Medulla oblongata (tissue), 1 donor: ENCODE results near the gene SUN5.
A peak's percentile ranks its signal among the peaks of the same experiment; 100 is the strongest.
"Not testable (repeated sequence)": the region's sequence is repeated elsewhere in the genome, so short reads cannot be mapped to it uniquely, and the experiment has no call there.

ENCODE experiments used
- DNase-seq: peaks from one replicate; pipeline ENCODE4 v3.0.0-alpha.2; 2015; ENCODE audit errors: extremely low spot score

SUN5 gene

DNA sequence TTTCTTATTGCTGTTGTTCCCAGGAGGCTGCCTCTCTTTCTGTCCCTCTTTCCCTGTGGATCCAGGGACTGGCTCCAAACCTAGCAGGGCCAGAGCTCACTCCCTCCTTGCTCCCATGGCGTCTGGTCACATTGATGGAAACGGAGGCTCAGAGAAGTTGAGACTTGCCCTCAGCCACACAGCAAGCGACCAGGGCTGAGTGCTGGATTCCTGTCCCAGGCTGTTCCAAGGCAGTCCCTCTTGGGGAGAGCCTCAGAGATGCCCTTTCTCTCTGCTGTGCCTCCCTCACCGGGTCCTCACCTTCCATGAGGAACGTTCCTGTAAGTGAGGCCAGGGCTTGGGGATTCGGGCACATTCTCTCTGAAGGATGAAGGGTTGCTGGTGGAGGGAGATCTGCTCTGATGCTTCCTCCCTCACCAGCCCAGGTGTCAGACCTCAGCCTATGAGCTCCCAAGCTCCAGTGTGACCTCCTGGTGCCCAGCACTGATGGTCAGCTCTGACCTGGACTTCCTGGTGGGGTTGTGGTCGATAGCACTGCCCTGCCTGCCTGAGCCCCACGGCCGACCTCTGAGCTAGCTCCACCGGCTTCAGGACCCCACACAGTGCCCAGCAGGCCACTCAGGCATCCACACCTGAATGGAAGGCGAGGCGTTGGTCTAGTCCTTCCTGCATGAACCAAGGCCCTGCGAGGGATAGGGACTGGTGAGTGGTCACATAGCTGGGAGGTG is 26.8 kb downstream of the SUN5 start:
- DNase-seq = no peak

DNA sequence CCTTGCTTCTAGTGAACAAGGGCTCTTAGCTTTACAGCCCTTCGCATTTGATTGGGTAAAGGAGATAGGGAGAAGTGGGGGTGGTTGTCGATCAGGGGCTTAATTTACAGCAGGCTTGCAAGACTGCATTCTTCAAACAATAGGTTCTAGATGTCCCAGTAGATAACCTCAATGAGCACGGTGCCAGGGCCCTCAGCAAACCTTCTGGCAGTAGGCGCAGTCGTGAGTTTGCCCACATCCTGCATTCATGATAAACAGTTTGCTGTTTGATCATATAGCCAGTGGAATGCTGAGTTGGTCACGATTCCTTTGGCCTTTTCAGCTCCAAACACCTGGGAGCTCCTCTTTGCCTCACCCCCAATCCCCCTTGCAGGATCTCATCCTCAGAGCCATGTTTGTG is 27.5 kb downstream of the SUN5 start:
- no peak for DNase-seq

DNA sequence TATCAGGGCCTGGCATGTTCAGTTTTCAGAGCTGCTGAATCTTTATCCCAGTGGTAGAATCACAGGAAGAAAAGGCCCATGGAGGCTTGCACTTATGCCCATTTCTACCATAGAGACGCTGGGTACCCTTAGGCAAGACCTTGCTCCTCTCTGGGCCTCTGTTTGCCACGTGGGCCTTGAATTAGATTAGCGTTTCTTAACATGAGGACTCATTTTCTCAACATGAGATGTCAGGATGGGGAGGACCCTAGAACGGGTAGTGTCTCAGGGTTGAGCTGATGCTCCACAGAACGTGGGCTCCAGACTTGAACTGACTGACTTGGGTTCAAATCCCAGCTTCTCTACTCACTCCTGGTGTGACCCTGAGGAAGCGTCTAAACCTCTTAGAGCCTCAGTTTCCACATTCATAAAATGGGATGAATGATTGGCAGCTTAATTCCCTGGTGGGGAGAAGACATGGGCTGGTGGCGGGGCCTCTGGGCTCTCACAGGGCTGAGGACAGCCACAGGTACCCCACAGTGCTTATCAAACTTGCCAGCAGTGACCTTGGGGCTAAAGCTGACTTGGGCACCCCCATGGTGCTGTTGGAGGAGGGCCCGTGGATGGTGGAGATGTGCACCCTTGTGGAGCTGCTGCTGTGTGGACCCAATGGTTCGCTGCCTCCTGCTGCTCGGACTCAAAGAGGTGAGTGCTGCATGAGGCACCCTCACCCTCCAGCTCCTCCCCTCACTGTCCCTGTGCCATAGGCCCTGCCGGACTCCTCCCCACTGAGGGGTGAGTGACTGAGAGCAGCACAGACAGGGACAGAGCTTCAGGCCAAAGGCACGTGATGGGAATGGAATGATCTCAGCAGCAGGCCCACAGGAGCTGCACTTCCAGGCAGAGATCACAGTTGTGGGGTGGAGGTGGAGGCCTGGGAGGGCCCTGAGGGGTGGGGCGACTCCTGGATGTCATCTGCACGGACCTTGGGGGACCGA is 28.2 kb downstream of the SUN5 start:
- no peak for DNase-seq

DNA sequence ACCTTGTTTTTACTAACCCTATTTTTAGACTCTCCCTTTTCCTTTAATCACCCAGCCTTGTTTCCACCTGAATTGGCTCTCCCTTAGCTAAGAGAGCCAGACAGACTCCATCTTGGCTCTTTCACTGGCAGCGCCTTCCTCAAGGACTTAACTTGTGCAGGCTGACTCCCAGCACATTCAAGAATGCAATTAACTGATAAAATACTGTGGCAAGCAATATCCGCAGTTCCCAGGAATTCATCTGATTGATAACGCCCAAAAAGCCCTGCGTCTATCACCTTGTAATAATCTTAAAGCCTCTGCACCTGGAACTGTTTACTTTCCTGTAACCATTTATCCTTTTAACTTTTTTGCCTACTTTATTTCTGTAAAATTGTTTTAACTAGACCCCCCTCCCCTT is 29.1 kb downstream of the SUN5 start:
- not testable (repeated sequence) for DNase-seq

DNA sequence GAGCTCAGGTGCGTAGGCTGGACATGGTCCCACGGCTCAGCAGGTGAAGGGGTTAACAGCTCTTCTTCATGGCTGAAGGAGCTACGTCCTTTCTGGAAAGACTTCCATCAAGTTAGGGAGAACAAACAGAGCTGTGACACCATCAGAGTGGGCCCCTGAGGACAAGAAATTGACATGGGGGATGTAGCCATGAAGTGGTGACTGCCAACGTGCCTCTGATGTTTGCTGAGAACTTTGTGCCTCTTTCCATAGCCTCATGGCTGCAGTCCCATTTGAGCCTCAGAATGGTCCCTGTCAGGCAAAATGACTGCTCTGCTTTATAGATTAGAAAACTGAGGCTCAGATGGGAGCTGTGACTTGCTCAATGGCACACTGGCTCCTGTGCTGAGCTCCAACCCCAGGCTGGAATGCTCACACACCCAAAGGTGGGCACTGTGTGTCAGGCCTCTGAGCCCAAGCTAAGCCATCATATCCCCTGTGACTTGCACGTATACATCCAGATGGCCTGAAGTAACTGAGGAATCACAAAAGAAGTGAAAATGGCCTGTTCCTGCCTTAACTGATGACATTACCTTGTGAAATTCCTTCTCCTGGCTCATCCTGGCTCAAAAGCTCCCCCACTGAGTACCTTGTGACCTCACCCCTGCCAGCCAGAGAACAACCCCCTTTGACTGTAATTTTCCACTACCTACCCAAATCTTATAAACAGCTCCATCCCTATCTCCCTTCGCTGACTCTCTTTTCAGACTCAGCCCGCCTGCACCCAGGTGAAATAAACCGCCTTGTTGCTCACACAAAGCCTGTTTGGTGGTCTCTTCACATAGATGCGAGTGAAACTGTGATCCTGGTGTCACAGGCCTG is 29.8 kb downstream of the SUN5 start:
- DNase-seq = not testable (repeated sequence)

DNA sequence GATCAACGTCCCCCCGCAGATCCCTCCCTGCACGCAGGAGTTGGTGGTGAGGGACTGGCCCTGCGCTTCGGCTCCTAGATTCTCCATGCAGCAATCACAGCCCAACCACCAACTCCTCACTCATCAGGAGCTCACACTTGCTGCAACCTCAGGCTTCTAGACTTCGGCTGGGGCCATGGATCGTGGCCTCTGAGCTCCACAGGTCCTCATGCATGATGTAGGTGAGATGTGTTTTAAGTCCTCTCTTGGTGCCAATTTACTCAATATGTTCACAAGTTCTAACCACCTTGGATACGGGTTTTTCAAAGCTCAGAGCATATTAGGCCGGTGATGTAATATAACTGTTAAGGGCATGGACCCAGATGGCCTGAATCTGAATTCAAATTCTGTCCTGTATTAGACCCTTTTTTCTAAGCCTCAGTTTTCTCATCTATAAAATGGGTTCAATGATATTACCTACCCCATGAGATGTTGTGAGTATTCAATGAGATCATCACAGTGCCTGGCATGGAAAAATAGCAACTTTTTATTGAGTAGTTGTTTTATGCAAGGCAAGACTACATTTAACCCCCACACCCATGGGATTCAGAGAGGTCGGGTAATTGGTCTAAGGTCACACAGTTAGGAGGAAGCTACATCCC is 31.0 kb downstream of the SUN5 start:
- no peak for DNase-seq

DNA sequence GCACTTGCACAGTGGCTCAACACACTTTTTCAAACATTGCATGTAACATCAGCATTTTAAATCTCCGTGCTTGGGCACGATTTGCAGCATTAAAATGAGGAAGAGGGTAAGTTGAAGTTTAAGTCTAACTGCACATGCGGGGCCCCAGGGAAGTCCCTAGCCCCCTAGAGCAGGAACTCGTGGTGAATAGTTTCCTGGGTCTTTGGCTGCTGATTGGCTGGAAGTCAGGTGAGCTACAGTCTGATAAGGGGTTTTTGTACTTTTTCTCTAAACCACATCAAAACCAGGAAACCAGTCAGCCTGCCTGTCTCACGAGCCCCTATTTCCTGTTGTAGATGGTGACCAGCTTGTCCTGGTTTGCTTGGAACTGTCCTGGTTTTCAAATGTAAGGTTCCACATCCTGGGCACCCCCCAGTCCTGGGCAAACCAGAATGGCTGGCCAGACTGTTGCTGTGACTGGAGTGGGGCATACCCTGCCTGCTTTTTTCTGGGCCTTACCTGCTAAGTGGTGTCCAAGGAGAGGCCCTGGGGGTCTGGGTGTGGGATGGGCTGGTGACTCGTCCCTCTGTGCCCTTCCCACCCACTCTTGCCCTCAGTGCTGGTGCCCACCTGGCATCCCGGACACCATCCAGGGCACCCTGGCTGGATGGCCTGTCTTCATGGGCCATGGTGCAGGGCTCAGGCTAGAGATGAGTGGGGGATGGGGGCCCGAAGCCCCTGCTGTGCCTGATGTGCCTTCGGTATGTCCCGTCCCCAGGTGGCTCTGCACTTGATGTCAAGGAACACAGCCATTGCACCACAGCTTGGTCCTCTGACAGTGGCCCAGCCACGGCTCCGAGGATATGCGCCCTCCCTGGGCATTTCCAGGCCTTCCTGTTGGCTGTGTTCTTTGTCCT is 31.8 kb downstream of the SUN5 start:
- peak; percentile 30 for DNase-seq

DNA sequence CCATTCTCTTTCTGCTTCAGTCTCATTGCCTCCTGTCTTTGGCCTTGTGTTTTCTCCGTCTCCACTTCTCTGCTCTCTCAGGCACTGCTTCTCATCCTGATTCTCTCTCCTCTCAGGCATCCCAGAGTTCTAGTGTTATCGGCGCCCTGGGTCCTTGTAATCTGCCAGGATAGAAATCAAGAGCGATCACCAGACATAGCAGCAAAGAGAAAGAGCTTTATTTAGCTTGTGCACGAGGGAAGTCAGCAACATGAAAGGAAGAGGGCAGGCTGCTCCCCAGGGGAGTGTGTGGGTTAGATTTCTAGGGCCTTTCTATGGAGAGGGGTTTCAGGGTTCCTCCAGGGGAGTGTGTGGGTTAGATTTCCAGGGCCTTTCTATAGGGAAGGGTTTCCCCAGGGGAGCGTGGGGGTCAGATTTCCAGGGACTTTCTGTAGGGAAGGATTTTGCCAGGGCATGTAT is 32.5 kb downstream of the SUN5 start:
- peak; percentile 62 for DNase-seq

DNA sequence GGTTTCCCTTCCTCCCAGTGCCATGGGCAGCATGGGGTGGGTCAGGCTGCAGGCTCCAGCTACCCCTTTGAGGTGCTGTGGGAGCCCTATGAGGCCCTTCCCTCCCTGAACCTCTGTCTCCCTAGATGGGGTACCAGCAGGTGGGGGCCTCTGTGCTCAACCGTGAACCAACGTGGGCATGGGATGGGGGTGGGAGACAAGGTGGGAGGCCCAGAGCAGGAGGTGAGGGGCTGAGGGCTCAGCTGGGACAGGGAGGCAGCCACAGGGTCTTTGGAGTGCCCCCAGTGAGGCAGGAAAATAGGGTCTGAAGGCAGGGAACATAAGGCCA is 33.3 kb downstream of the SUN5 start:
- DNase-seq = no peak

DNA sequence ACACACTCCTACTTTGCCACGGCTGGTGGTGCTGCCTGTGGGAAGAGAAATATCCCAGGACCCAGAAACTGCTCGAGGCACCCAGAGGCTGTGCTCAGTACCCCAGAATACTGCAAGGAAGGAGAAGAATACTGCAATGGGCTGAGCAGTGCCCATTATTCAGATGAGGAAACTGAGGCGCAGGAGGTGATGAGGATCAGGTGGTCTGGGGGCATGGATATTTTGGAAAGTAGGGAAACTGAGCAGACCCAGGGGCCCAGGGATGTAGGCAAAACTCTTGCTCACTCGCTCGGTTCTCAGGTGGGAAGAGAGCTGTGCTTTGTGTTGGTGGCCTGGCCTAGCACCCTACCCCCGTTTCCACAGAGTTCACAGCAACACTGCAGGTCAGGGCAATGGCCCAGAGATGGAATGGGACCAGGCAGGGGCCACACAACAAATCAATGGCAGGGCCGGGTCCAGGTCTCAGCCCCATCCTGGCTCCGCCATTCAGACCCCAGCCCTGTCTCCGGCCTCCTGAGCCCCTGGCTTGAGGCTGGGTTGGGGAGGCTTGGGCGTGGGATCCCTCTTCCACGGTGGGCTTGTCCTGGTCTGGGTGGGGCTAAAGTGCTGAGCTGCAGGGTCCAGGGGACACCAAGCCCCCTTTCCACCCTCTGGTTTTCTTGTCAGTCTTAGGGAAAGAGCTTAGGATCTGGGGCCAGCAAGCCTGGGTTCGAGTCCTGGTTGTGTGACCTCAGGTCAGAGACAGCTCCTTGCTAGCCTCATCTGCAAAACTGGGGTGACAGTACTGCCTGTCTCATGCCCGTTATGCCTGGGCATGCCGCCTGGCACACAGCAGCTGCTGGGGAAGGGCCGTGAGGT is 33.9 kb downstream of the SUN5 start:
- DNase-seq = no peak

DNA sequence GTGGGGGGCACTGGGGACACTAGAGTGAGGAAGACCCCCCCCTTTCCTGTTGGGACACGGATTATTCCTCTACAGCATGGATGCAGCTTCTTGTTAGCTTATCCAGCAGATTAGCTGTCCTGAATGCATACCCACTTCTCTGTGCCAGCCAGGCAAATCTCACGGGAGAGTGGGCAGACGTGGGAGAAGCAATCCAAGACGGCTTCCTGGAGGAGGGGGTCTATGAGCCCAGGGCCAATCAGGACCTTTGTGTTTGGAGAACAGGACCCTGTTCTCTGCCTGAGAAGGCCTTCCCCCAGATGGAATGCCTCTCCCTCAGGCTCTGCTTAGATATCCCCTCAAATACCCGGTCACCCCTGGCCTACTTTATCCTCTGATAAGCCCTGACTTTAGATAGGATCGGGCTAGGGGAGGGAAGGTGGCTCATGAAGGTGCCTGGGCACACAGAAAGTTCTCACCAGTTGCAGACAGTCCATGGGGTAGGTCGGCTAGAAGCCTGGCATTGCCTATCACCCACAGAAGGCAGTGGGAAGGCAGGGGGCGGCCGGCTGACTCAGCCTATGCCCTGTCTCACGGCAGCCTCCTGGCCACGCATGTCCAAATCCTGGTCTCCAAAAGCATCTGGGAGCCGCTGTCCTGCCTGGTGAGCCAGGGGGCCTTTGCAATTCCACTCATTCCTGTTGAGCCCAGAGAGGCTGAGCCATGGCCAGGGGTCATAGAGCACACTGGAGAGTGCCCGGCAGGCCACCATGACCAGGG is 34.7 kb downstream of the SUN5 start:
- no peak for DNase-seq

DNA sequence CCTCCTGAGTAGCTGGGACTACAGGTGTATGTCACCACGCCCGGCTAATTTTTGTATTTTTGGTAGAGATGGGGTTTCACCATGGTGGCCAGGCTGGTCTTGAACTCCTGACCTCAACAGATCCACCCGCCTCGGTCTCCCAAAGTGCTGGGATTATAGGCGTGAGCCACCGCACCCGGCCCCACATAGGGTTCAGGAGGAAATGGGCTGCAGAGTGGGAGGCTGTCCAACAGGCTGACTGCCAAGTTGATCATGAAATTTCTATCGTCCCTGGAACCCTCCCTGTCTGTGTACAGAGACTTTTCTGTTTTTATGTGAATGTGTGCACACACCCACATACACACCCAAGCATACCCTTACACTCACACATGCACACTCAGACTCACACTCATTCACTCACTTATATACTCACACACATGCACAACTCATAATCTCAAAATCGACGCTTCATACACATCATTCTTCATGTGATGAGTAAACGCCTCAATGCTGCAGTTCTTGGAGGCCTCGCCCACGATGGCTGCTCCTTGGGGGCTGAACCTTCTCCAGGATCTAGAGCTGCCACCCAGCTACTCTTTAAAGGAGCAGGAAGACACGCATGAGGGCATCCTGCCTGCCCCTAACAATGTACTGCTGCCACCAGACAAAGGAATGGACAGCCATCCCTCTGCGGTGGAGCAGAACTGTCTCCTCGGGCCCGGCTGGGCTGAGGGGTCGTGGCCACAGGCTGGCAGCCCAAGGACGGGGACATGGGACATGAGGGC is 35.6 kb downstream of the SUN5 start:
- DNase-seq = no peak

DNA sequence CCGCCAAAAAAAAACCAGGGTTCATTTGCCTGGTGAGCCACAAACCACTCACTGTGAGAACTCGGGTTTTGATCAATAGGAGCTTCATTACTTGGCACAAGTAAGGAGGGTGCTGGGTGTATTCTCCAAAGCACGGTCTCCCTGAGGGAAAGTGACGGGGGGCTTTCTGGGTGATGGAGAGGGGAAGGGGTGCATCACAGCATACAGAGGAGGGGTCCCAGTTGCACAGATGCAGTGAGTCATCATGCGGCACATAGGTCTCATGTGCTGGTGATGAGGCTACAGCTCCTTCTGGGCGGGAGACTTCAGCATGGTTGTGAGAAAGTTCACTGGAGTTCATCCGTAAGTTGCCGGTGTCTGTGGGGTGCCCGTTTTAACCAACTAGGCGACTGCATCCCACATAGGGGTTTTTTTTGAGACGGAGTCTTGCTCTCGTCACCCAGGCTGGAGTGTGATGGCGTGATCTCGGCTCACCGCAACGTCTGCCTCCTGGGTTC is 36.2 kb downstream of the SUN5 start:
- no peak for DNase-seq

DNA sequence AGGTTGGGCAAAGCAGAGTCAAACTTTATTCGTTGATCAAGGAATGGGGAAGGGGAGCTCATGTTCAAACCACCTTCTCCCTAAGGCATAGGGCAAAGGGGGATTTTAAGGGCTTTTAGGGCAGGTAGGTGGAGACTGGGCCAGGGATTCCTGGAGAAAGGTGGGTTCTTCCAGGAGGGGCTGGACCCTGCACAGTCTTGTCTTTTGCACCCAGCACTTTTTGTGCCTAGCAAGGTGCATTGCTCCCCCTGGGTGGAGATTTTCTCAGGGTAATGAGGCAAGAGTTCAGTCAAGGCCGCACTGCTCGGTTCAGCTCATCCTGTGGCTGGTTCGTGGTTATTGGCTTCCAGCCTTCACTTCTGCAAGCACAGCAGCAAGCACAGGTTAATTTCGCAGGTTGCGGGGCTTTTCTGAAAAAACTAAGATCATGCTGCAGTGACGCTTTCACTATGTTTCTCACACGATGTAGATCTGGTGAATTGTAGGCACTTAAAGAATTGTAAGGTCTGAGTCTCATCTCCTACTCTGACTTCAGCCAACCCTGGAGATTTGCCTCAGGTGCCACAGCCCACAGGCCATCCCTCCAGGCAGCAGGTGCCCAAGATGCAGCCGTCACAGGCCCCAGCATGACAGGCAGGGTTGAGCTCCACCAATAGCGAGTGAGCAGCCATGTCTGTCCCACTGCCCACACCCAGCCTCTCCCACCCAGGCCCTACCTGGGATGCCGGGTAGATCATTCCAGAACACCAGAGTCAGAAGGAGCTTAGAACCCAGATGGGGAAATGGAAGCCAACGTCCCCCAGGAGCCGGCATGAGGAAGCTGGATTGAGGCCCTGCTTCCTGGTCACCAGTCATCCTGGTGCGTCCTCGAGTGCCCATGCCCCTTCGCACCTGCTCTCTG is 37.1 kb downstream of the SUN5 start:
- DNase-seq = no peak

DNA sequence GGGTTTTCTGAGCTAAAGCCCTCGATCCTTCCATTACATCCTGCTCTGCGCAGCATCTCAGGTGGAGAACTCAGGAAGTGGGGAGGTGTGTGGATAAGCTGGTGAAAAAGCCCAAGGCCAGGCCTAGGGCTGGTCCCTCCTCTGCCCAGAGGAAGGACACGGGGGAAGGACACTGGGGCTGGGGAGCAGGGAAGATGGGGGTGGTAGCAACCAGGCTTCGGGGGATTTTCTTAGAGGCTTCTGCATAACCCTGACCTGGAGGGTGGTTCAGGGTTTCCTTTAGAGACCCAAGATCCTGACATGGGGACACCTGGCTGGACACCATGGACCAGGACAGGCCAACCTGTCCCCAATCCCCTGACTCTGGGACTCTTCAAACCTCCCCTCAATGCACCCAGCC is 37.9 kb downstream of the SUN5 start:
- no peak for DNase-seq

DNA sequence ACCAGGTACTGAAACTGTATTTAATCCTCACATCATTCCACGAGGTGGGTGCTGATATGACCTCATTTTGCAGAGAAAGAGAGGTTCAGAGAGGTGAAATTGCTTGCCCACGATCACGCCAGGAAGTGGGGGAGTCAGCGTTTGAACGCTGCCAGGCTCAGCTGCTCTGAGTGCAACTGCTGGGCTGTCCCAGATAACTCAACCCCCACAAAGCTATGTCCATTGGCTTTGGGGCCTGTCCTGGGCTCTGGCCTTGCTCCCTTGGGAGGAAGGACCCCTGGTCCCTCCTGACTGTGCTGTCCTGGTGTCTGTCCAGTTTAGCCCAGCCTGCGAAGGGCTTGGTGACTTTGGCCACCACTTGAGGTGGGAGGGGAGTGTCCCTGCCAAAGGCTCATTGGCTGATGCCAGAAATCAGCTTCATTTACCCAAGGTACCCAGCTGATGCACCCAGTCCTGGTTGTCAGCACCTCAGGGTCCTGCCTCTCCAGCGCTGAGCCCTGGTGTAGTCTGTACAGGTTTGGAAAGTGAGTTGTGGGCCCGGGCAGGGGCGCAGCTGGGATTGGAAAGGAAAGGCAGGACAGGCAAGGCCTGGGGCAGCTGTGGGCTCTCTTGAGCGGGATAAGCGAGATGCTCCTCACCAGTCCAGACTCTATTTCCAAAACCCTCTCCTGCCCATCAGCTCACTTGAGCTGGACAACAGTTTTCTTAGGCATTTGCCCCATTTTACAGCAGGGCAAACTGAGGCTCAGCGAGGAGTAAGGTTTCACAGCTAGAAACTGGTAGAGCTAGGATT is 38.5 kb downstream of the SUN5 start:
- DNase-seq = no peak
